ENCODE results near the gene GCH1.

GCH1 gene

GRCh38 chr14:54902521-54903420, at the start of gene GCH1:
Gene GCH1, minus strand, starts transcription at chr14:54902826. Its CDS starts 163 bp downstream, at chr14:54902663.
- Histone ChIP-seq H3K4me1 (ENCODE audit: insufficient read depth, poor library complexity, severe bottlenecking) (peaks cover 4% of the 10 kb centered on the region), H3K36me3 (ENCODE audit: low read depth) (no peaks in the 10 kb centered on the region), H3K4me3 (ENCODE audit: severe bottlenecking) (peak within 1 kb of the TSS; percentile 70), H3K27me3 (ENCODE audit: insufficient read depth, poor library complexity, severe bottlenecking) (no peaks in the 10 kb centered on the region), H3K9me3 (ENCODE audit: severe bottlenecking) (no peaks in the 10 kb centered on the region), H3K27ac (ENCODE audit: poor library complexity, severe bottlenecking) (peak within 1 kb of the TSS; percentile 22)
- TF ChIP-seq CTCF (IDR thresholded peaks at IDR 0.05; ENCODE audit: poor library complexity, severe bottlenecking): peak; percentile 78
- DNase-seq (ENCODE audit: low spot score) (peak; percentile 77), ATAC-seq (ENCODE audit: low read depth) (peak; percentile 82)

- Histone ChIP-seq H3K36me3 (ENCODE audit: low read depth) (peaks cover 46% of the 10 kb centered on the region), H3K27me3 (ENCODE audit: insufficient read depth, poor library complexity, severe bottlenecking) (no peaks in the 10 kb centered on the region), H3K27ac (ENCODE audit: poor library complexity, severe bottlenecking) (no peak overlapping the region), H3K4me1 (ENCODE audit: insufficient read depth, poor library complexity, severe bottlenecking) (no peaks in the 10 kb centered on the region), H3K9me3 (ENCODE audit: severe bottlenecking) (no peaks in the 10 kb centered on the region), H3K4me3 (ENCODE audit: severe bottlenecking) (no peak overlapping the region)
- no peak for TF ChIP-seq CTCF (IDR thresholded peaks at IDR 0.05; ENCODE audit: poor library complexity, severe bottlenecking)
- no peak for ATAC-seq (ENCODE audit: low read depth)
- no peak for DNase-seq (ENCODE audit: low spot score)
These were observed 44.6 kb upstream of the GCH1 start for GRCh38 chr14:54947230-54947629.

GRCh38 chr14:54946500-54946899, 43.9 kb upstream of the GCH1 start:
- Histone ChIP-seq H3K9me3 (ENCODE audit: severe bottlenecking) (no peaks in the 10 kb centered on the region), H3K4me3 (ENCODE audit: severe bottlenecking) (no peak overlapping the region), H3K27ac (ENCODE audit: poor library complexity, severe bottlenecking) (no peak overlapping the region), H3K27me3 (ENCODE audit: insufficient read depth, poor library complexity, severe bottlenecking) (no peaks in the 10 kb centered on the region), H3K36me3 (ENCODE audit: low read depth) (peaks cover 49% of the 10 kb centered on the region), H3K4me1 (ENCODE audit: insufficient read depth, poor library complexity, severe bottlenecking) (no peaks in the 10 kb centered on the region)
- ATAC-seq (ENCODE audit: low read depth): no peak
- DNase-seq (ENCODE audit: low spot score): no peak
- no peak for TF ChIP-seq CTCF (IDR thresholded peaks at IDR 0.05; ENCODE audit: poor library complexity, severe bottlenecking)

GRCh38 chr14:54944737-54945391, 42.2 kb upstream of the GCH1 start:
- H3K27me3 ChIP-seq (ENCODE audit: insufficient read depth, poor library complexity, severe bottlenecking): no peaks in the 10 kb centered on the region
- H3K27ac ChIP-seq (ENCODE audit: poor library complexity, severe bottlenecking): no peak overlapping the region
- TF ChIP-seq CTCF (IDR thresholded peaks at IDR 0.05; ENCODE audit: poor library complexity, severe bottlenecking): no peak
- no peaks in the 10 kb centered on the region for H3K4me1 ChIP-seq (ENCODE audit: insufficient read depth, poor library complexity, severe bottlenecking)
- H3K4me3 ChIP-seq (ENCODE audit: severe bottlenecking): no peak overlapping the region
- no peak for ATAC-seq (ENCODE audit: low read depth)
- no peak for DNase-seq (ENCODE audit: low spot score)
- H3K9me3 ChIP-seq (ENCODE audit: severe bottlenecking): no peaks in the 10 kb centered on the region
- H3K36me3 ChIP-seq (ENCODE audit: low read depth): peaks cover 63% of the 10 kb centered on the region
